ENCODE results near the gene PPT2. TPM values are rescaled to one million over a fixed set of nuclear protein-coding genes. Genes with fewer than 3 reads are reported as not detected.
A peak's percentile ranks its signal among the peaks of the same experiment; 100 is the strongest.

Gene PPT2
- total and polyA plus RNA-seq, 2 of the 13 experiments (the other 11 are each of a cell fraction or from before 2014, with no cell fraction given), result 39.2 to 61.8 TPM

DNA sequence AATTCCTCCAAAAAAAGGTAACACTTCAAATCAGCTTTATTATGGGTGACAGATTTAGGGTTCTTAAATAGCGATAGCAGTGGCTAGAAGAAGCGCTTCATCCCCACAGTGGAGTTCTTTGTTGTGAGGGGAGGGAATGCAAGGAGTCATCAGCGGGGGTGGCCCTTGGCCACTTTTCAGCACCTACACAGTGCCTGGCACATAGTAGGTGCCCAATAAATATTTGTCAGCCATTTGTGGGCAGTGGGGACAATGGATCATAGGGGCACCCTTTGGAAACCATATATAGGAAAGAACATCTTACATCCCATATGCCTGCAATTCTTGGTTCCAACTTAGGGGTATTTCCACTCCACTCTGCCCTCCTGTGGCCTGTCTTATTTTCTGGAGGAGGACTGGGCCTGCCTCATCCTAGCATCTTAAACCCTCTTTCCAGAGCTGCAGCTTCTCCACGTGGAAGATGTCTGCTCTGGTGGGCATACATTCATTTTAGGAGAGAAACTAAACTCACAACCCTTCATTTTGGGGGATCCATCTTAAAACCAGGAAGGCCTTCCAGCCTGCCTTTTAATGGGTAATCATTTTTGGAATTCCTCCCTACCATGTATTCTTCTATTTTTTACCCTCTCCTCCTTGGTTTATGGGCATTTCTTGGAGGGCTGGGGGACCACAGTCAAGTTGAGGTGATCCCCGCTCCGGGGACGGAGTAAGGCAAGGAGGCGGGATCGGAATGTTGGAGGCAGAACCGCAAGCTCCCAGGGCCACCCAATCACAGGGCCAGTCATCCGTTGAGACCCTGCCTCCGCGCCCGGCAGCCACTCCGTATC lies 41.1 kb downstream of the PPT2 start (continued):
- TF ChIP-seq, protein P1, sequence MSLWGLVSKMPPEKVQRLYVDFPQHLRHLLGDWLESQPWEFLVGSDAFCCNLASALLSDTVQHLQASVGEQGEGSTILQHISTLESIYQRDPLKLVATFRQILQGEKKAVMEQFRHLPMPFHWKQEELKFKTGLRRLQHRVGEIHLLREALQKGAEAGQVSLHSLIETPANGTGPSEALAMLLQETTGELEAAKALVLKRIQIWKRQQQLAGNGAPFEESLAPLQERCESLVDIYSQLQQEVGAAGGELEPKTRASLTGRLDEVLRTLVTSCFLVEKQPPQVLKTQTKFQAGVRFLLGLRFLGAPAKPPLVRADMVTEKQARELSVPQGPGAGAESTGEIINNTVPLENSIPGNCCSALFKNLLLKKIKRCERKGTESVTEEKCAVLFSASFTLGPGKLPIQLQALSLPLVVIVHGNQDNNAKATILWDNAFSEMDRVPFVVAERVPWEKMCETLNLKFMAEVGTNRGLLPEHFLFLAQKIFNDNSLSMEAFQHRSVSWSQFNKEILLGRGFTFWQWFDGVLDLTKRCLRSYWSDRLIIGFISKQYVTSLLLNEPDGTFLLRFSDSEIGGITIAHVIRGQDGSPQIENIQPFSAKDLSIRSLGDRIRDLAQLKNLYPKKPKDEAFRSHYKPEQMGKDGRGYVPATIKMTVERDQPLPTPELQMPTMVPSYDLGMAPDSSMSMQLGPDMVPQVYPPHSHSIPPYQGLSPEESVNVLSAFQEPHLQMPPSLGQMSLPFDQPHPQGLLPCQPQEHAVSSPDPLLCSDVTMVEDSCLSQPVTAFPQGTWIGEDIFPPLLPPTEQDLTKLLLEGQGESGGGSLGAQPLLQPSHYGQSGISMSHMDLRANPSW (CRISPR knock-in tag; IDR thresholded peaks at IDR 0.05; ENCODE audit: borderline replicate concordance), result no peak
- TF ChIP-seq FOXA1 (IDR thresholded peaks at IDR 0.05) (no peak), FOXA1 (CRISPR knock-in tag; IDR thresholded peaks at IDR 0.05) (no peak), SP4 (CRISPR knock-in tag; IDR thresholded peaks at IDR 0.05) (no peak), DNMT3B (CRISPR knock-in tag; conservative IDR thresholded peaks at IDR 0.05) (no peak; the same call in 1 of the 2 replicates), TBP (CRISPR knock-in tag; IDR thresholded peaks at IDR 0.05) (no peak), TARDBP (CRISPR knock-in tag; IDR thresholded peaks at IDR 0.05) (peak; percentile 46; the same call in 1 of the 2 replicates), ZNF235 (CRISPR knock-in tag; IDR thresholded peaks at IDR 0.05; ENCODE audit: borderline replicate concordance) (no peak), ZSCAN12 (CRISPR knock-in tag; IDR thresholded peaks at IDR 0.05) (no peak), ZNF224 (CRISPR knock-in tag; IDR thresholded peaks at IDR 0.05) (no peak), ZNF432 (CRISPR knock-in tag; IDR thresholded peaks at IDR 0.05; ENCODE audit: borderline replicate concordance) (no peak), ZNF232 (CRISPR knock-in tag; IDR thresholded peaks at IDR 0.05; ENCODE audit: borderline replicate concordance) (no peak), HDAC6 (IDR thresholded peaks at IDR 0.05; ENCODE audit: low read depth, low read length) (no peak), ZNF530 (CRISPR knock-in tag; IDR thresholded peaks at IDR 0.05; ENCODE audit: low read depth) (no peak), YY1 (IDR thresholded peaks at IDR 0.05; ENCODE audit: insufficient read depth, insufficient replicate concordance, low read depth, low read length) (no peak), DR1 (CRISPR knock-in tag; IDR thresholded peaks at IDR 0.05) (no peak; the same call in 1 of the 2 replicates), ZNF446 (CRISPR knock-in tag; IDR thresholded peaks at IDR 0.05) (no peak), SP2 (CRISPR knock-in tag; IDR thresholded peaks at IDR 0.05) (peak; percentile 86), STAT5B (CRISPR knock-in tag; IDR thresholded peaks at IDR 0.05) (no peak), ZNF781 (CRISPR knock-in tag; IDR thresholded peaks at IDR 0.05; ENCODE audit: borderline replicate concordance, not compliant biosample characterization) (no peak), AKAP8 (CRISPR knock-in tag; IDR thresholded peaks at IDR 0.05) (no peak), TOE1 (CRISPR knock-in tag; IDR thresholded peaks at IDR 0.05) (no peak), CBX5 (CRISPR knock-in tag; IDR thresholded peaks at IDR 0.05; ENCODE audit: borderline replicate concordance) (0 out of 2 replicates have a peak, but pooled peaks have one; percentile 11), NAIF1 (CRISPR knock-in tag; IDR thresholded peaks at IDR 0.05; ENCODE audit: borderline replicate concordance) (no peak)
- TF ChIP-seq, protein P2, sequence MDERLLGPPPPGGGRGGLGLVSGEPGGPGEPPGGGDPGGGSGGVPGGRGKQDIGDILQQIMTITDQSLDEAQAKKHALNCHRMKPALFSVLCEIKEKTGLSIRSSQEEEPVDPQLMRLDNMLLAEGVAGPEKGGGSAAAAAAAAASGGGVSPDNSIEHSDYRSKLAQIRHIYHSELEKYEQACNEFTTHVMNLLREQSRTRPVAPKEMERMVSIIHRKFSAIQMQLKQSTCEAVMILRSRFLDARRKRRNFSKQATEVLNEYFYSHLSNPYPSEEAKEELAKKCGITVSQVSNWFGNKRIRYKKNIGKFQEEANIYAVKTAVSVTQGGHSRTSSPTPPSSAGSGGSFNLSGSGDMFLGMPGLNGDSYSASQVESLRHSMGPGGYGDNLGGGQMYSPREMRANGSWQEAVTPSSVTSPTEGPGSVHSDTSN (CRISPR knock-in tag; IDR thresholded peaks at IDR 0.05), result no peak
- TF ChIP-seq, protein P3, sequence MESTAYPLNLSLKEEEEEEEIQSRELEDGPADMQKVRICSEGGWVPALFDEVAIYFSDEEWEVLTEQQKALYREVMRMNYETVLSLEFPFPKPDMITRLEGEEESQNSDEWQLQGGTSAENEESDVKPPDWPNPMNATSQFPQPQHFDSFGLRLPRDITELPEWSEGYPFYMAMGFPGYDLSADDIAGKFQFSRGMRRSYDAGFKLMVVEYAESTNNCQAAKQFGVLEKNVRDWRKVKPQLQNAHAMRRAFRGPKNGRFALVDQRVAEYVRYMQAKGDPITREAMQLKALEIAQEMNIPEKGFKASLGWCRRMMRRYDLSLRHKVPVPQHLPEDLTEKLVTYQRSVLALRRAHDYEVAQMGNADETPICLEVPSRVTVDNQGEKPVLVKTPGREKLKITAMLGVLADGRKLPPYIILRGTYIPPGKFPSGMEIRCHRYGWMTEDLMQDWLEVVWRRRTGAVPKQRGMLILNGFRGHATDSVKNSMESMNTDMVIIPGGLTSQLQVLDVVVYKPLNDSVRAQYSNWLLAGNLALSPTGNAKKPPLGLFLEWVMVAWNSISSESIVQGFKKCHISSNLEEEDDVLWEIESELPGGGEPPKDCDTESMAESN (CRISPR knock-in tag; conservative IDR thresholded peaks at IDR 0.05), result no peak
